ENCODE data around the gene RAMACL. TPM values are rescaled to one million over a fixed set of nuclear protein-coding genes. Genes with fewer than 3 reads are reported as not detected.

Gene RAMACL
- total RNA-seq, 1 donor from 2014 or later, result 1.7 TPM

DNA sequence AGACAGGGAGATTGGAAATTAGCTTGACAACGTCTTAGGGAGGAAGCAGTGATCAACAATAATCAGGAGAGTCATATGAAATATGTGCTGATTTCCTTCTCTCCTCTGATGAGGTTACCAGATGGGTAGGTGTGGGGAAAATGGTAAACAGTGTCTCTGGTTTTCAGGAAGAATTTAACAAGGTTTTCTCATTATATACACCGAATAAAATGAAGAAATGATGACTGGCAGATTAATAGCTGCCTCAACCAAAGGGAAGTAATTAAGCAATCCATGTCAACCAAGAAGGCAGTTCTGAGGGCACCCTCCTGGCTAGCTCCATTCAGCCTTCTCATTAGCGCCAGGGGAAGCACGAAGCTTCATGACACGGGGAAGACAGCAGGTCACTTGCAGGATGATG is 12.7 kb upstream of the RAMACL start:
- no peak for DNase-seq (ENCODE audit: low spot score, unreplicated experiment)
- TF ChIP-seq, protein P1, sequence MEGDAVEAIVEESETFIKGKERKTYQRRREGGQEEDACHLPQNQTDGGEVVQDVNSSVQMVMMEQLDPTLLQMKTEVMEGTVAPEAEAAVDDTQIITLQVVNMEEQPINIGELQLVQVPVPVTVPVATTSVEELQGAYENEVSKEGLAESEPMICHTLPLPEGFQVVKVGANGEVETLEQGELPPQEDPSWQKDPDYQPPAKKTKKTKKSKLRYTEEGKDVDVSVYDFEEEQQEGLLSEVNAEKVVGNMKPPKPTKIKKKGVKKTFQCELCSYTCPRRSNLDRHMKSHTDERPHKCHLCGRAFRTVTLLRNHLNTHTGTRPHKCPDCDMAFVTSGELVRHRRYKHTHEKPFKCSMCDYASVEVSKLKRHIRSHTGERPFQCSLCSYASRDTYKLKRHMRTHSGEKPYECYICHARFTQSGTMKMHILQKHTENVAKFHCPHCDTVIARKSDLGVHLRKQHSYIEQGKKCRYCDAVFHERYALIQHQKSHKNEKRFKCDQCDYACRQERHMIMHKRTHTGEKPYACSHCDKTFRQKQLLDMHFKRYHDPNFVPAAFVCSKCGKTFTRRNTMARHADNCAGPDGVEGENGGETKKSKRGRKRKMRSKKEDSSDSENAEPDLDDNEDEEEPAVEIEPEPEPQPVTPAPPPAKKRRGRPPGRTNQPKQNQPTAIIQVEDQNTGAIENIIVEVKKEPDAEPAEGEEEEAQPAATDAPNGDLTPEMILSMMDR (IDR thresholded peaks at IDR 0.05; ENCODE audit: unreplicated experiment), result no peak
- Mint-ChIP-seq H3K4me1 (ENCODE audit: low read depth) (peaks cover 3% of the 10 kb centered on the region), H3K9me3 (ENCODE audit: low read depth) (no peaks in the 10 kb centered on the region), H3K27ac (no peak overlapping the region), H3K4me3 (ENCODE audit: low read depth) (no peak overlapping the region), H3K27me3 (no peaks in the 10 kb centered on the region), H3K36me3 (ENCODE audit: insufficient read depth) (peaks cover 6% of the 10 kb centered on the region)

GRCh38 chr6:166598441-166599138 is 12.1 kb upstream of the RAMACL start:
- peaks cover 6% of the 10 kb centered on the region for H3K36me3 Mint-ChIP-seq (ENCODE audit: insufficient read depth)
- no peak for DNase-seq (ENCODE audit: low spot score, unreplicated experiment)
- TF ChIP-seq, protein P1 (IDR thresholded peaks at IDR 0.05; ENCODE audit: unreplicated experiment), result no peak
- no peaks in the 10 kb centered on the region for H3K9me3 Mint-ChIP-seq (ENCODE audit: low read depth)
- no peak overlapping the region for H3K27ac Mint-ChIP-seq
- no peak overlapping the region for H3K4me3 Mint-ChIP-seq (ENCODE audit: low read depth)
- H3K4me1 Mint-ChIP-seq (ENCODE audit: low read depth), result peaks cover 3% of the 10 kb centered on the region
- H3K27me3 Mint-ChIP-seq, result no peaks in the 10 kb centered on the region

DNA sequence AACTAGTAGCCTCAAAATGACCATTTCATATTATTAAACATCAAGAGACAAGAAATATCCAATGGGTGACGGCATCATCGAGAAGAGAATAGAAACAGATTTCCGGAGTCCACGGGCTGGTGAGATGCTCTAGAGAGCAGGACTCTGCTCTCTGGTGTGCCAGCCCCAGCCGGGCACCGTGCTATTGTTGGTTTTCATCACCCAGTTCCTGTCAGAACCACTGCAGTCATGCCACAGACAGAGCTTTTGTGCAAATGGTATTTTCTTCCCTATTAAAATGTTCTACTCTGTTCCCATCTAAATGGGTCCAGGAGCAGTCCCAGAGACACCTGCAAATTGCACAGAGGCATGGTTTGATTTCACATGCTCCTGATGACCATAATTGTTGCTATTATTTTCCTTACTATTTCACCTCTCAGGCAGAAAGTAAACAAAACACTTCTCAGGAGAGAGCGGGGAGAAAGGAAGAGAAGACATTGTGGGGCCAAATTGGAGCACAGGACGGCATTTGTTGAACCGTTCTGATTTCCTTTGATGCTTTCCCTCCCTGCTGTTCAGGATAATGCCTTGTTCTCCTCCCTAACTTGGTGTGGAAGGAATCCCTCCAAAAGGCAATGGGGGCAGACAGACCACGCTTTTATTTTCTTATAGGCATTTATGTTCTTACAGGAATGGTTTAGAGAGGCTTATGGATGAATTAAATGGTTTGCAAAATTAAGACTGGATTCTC is 11.4 kb upstream of the RAMACL start:
- Mint-ChIP-seq H3K4me3 (ENCODE audit: low read depth) (no peak overlapping the region), H3K27ac (no peak overlapping the region), H3K36me3 (ENCODE audit: insufficient read depth) (peaks cover 6% of the 10 kb centered on the region)

GRCh38 chr6:166596776-166597507 is 10.5 kb upstream of the RAMACL start:
- no peaks in the 10 kb centered on the region for H3K9me3 Mint-ChIP-seq (ENCODE audit: low read depth)
- H3K4me3 Mint-ChIP-seq (ENCODE audit: low read depth), result no peak overlapping the region
- H3K27me3 Mint-ChIP-seq, result no peaks in the 10 kb centered on the region
- H3K27ac Mint-ChIP-seq, result no peak overlapping the region
- no peak for DNase-seq (ENCODE audit: low spot score, unreplicated experiment)
- TF ChIP-seq, protein P1 (IDR thresholded peaks at IDR 0.05; ENCODE audit: unreplicated experiment), result no peak
- H3K4me1 Mint-ChIP-seq (ENCODE audit: low read depth), result peaks cover 3% of the 10 kb centered on the region
- H3K36me3 Mint-ChIP-seq (ENCODE audit: insufficient read depth), result peaks cover 6% of the 10 kb centered on the region

More for the DNA sequence above, 11.4 kb upstream of the RAMACL start:
- H3K27me3 Mint-ChIP-seq, result no peaks in the 10 kb centered on the region
- no peak for DNase-seq (ENCODE audit: low spot score, unreplicated experiment)
- H3K9me3 Mint-ChIP-seq (ENCODE audit: low read depth), result no peaks in the 10 kb centered on the region
- H3K4me1 Mint-ChIP-seq (ENCODE audit: low read depth), result peaks cover 3% of the 10 kb centered on the region
- TF ChIP-seq, protein P1 (IDR thresholded peaks at IDR 0.05; ENCODE audit: unreplicated experiment), result no peak

- TF ChIP-seq, protein P1 (IDR thresholded peaks at IDR 0.05; ENCODE audit: unreplicated experiment), result no peak
- no peak for DNase-seq (ENCODE audit: low spot score, unreplicated experiment)
- Mint-ChIP-seq H3K27ac (no peak overlapping the region), H3K4me3 (ENCODE audit: low read depth) (no peak overlapping the region), H3K36me3 (ENCODE audit: insufficient read depth) (peaks cover 6% of the 10 kb centered on the region), H3K27me3 (no peaks in the 10 kb centered on the region), H3K4me1 (ENCODE audit: low read depth) (peaks cover 3% of the 10 kb centered on the region), H3K9me3 (ENCODE audit: low read depth) (no peaks in the 10 kb centered on the region)
Observed at GRCh38 chr6:166595949-166596348, 9.5 kb upstream of the RAMACL start.

All from progenitor cell of endocrine pancreas (in vitro differentiated cells).